NCI-H2171 (cell line): ENCODE results near the gene RAPSN.

Source experiments
- DNase-seq: peaks from one replicate; lab custom pipeline; 2025; lab: John Stamatoyannopoulos, UW

The RAPSN gene

GRCh38 chr11:47448566-47449427, at the start of gene RAPSN:
Gene RAPSN (minus strand): TSS chr11:47449136. CDS start chr11:47448964, 172 bp downstream.
- DNase-seq = no peak

- DNase-seq = no peak
These were observed 49.2 kb upstream of the RAPSN start for GRCh38 chr11:47498149-47498548.

DNA sequence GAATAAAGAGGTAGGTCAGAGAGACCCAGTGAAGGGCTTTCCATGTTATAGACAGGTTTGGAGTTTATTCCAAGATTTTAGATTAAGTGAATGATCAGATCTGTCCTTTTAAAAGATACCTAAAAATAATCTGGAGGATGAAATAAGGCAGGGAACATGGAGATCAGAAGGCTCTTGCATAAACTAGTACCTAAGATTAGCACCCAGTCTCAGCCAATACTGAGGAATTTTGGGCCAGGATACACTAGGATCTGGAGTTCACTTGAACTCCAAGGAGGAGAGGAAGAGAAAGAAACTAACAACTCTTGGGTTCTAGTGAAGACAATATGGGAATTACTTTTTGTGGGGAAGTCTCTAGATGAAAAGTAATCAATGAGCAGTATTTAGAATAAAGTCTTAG, 47.9 kb upstream of the RAPSN start:
- no peak for DNase-seq

DNA sequence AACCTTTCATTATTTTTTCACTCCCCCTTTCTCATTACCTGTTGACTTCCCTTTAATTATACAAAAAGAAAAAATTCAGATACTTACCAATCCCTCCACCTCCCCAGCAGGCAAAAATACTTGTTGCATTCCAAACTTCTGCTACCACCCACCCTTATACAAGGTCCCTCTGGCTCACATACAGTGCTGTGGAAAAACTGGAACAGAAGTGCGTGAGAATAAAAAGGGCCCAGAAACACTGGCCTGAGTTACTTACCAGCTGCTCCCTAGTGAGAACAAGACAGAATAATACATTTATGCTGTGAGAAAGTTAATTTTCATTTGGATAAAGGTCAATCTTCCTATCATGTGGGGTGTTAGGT, 46.9 kb upstream of the RAPSN start:
- DNase-seq = no peak

- no peak for DNase-seq
These were observed 46.3 kb upstream of the RAPSN start for GRCh38 chr11:47495011-47495855.

- no peak for DNase-seq
These were observed 40.4 kb upstream of the RAPSN start for GRCh38 chr11:47489395-47489755.

DNA sequence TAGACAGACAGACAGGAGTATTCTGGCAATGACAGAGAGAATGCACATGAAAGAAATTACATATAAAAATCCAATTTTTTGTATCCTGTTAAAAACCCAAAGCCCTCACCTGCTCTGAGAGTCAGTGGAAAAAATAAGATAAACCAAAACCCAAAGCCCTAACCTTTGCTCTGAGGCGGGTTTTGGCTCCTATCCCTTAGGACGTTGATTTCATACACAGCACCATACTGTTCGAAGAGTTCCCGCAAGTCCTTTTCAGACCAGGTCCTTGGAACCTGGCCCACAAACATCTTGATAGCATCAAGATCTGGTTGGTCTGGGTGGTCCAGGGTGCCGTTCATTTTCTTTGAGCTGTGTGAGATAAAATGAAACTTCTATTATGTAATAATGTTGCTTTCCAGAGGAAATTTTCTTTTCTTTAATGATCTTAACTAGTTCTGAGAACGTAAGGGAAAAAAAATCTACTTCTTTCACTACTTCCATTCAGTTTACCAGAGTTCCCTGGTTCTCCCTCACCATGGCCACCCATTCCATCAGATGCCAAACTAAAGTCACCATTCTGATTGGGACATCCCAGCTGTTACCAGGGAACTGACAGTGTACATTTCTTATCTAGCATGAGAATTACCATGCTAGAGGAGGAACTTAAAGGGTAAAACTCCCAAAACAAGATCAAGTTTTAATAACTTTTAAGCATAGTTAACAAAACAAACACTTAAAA, 39.9 kb upstream of the RAPSN start:
- no peak for DNase-seq

DNA sequence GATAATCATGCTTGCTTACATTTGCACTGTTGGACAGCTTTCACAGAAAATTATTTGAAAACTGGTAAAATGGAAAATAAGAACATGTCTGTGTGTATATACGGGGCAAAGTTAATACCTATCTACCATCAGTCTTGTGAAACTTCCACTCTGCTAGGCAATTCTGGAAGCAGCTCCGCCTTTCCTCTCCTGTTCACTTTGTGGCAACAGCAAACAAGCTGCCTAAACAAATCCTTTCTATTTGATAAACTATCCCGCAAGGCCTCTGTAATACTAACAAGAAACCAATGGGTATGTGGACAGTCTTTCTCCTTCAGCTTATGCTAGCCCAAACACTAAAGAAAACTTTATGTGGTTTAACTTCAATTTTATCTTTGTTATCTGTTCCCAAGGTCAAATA, 39.2 kb upstream of the RAPSN start:
- no peak for DNase-seq

- DNase-seq = no peak
These were observed 38.5 kb upstream of the RAPSN start for GRCh38 chr11:47487421-47487820.

DNA sequence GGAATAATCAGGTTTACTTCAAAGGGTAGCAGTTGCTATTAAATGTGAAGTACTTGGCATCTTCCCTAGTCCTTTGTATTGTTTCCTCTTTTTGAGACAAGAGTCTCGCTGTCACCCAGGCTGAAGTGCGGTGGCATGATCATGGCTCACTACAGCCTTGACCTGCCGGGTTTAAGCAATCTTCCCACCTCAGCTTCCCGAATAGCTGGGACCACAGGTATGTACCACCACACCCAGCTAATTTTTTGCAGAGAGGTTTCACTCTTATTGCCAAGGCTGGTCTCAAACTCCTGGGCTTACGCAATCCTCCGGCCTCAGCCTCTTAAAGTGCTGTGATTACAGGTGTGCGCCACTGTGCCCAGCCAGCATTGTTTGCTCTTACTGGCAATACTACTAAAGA, 36.2 kb upstream of the RAPSN start:
- no peak for DNase-seq

DNA sequence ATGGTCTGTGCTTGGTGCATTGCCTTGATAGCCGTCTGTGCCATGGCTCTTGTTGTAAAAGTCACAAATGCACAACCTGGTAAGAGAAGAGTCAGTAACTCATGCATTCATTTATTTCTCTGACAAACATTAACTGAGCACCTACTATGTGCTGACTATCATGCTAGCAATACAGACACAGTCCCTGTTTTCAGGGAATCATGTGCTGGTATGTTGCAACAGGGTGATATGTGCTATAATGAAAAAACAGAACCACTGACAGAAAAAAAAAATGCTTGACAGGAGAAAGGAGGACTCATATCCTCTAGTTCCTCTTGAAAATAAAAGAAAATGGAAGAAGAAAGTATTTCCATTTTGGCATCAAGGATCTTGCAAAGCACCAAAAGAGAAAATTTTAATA, 34.5 kb upstream of the RAPSN start:
- no peak for DNase-seq

- no peak for DNase-seq
These were observed 31.8 kb upstream of the RAPSN start for GRCh38 chr11:47480762-47481161.

DNA sequence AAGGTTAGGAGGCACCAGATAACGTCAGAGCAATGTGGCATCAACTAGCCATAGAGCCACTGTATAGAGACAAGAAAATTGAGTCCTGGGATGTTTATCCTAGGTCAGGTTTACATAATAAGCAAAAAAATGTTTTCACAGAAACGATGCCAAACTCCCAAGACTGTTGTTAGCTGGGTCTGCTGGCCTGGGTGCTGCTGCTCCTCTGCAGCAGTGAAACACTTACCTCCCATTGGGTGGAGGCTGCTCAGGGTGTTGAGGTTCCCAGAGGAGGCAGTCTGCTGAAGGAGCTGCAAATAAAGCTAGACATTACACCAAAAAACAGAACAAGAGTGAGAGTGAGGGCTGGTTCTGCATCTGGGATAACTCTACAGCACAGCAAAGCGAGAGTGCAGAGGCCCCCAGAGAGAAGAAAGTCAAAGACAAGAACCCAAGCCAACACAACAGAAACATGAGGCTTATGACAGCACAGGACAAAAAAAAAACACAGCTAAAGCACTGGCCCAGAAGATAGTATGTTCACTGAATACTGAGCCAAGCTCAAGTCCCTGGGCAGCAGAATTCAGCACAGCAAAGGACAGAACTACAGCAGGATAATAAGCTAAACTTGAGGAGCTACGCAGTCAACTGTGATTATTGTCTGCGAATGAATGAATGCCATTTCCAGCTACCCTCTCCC, 29.9 kb upstream of the RAPSN start:
- DNase-seq = no peak

GRCh38 chr11:47477753-47478152, 28.8 kb upstream of the RAPSN start:
- DNase-seq = no peak

DNA sequence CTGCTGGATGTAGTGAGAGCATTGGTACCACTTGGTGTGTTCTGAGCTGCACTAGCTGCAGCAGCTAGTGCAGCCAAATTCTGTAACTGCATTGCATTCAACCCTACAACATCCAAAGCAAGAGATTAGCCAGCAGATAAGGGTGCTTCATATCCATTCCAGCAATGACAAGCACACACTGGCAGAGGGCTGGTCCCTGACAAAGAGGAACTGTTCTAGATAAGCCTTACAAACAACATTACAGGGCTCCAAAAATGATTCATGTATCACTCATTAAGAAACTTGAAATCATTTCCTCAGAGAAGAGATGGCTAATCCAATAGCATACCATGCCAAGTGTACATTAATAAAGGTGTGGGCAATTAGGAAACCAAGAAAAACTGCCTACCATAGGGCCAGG, 28.4 kb upstream of the RAPSN start:
- DNase-seq = no peak

DNA sequence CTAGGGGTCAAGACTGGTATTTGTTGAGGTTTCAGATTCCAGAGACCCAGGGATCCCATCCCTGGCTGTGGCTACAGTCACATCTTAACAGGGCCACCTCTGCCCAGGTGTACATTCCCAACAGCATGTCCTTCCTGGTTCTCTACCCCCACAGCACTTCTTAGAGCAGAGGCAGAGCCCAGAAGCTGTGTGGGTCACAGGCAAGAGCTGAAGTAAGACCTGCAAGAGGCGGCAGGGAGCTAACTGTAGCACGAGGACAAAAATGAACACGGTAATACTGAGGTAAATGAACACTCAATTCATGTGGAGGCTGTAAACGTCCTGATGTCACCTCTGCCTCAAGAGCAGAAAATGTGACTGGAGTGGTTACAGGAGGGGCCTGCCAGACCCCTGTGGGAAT, 21.7 kb upstream of the RAPSN start:
- DNase-seq = no peak

GRCh38 chr11:47469361-47470179, 20.6 kb upstream of the RAPSN start:
- no peak for DNase-seq

GRCh38 chr11:47468598-47469214, 19.8 kb upstream of the RAPSN start:
- no peak for DNase-seq

- DNase-seq = peak; percentile 94
These were observed 18.4 kb upstream of the RAPSN start for GRCh38 chr11:47467357-47467756.

DNA sequence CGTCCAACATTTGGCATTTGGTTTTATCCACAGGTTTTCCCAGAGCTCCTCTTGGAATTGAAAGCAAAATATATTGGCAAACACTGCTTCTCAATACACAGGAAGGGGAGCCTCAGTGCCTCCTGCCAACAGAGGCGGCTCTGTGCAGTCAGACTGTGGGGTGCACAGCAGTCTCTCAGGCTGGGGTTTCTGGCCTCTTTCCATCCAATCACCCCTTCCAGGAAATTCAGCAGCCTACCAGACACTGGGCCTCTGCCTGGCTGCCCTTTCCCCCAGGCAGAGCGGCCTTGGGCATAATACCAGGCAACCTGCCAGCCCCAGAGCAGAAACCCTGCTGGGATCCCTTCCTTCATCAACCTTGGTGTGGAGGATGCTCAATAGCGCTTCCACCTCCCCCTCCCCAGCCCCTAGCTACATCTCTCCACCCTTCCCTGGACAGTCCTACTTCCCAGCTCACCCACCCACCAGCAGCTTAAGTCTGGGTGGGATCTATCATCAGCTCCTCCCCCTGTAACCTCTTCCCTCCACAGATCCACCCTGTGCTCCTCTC, 17.8 kb upstream of the RAPSN start:
- peak; percentile 48 for DNase-seq
